HG03095 (cell line): ENCODE data around the gene CDC40.

Source experiments
- ATAC-seq: cut with Tn5 transposase; IDR thresholded peaks from one replicate; pipeline ENCODE4 v1.9.1; 2021; ENCODE audit warnings: moderate library complexity; ENCODE audit not compliant: unreplicated experiment

The CDC40 gene

DNA sequence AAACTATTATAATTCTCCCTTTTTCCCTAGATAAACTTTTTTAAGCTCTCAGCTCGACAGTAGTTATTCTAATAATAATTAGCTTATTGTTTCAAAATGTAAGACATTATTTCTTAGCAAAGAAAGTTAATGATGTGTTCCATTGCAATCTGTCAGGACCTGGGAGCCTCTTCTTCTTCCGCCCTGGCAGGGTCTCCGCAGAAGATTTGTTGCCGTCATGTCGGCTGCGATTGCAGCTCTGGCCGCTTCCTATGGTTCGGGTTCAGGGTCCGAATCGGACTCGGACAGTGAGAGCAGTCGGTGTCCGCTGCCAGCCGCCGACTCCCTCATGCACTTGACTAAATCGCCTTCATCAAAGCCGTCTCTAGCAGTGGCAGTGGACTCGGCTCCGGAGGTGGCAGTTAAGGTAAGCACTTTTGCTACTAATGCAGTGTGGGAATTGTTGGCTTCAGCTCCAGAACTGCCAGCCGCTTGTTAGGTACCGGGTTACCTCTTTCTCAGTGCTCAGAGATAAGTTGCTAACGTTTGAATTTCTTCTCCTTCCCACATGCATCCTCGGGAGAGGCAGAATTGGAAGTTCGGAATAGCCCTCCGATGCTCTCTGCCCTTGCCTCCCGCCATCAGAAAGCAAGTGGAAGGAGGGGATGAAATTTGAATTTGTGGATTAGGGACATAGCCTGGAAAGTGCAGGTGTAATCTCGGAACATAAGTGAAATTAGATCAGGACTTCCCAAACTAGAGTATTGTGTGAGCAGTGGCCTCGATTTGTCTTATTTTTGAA is at the start of gene CDC40:
CDC40 (plus strand) TSS at position 200 of the 781 bp plus-strand sequence; CDS start at position 218, 18 bp downstream.
- peak; percentile 46 for ATAC-seq

DNA sequence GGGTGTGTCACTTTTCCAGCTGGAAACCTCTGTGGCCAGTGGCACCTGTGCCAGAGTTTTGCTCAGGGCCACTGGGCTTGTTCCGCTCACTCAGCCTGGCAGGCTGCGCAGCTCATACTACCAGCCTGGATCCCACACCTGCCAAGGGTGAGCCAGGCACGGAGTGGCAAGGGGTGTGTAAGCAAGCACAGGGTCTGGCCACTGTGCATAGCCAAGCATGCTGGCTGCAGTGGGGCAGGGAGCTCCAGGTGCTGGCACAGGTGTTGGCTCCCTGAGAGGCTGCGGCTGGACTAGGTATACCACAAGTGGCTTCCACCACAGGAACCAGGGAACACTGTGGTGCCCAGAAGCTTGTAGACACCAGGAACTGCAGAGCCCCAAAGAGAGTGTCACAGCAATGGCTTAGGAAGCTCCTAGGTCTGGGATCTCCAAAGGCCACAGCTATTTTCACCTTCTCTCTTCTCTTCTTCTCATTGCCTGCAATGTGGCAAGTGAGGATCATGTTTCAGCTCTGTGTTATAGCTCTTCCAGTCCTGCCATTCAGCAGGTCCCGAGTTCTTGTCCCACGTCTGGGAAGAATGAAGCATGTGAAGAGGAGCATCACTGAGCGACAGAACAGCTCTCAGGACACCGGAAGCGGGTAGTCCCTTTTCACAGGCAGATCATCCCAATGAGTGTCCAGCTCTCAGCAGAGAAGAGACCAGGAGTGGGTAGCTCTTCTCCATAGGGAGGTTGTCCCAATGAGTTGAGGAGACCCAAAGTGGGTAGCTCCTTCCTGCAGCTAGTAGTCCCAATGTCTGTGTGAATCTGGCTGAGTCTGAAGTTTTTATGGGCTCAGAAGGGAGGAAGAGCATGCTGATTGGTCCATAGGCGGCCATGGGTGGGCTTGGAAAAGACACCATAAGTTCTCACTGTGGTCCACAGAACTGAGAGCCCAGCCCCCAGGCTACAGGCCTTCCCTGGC is 42.0 kb upstream of the CDC40 start:
- ATAC-seq, result no peak

DNA sequence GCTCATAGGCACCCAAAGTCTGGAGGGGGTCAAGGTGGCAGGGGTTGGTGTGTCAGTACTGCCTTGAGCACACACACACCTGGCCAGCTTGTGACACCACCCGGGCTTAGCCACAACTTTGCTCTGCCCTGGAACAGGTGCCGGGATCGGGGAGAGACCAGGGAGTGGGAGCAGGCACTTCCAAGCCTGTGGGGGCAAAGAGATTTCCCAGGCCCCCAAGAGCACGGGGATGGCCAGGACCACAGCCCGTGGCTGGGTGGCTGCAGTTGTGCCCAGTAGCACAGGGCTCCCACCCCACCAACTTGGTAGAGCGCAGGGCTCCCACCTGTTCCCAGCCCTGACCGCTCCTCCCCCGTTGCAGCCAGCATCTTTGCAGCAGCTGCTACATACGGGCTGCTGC is 41.2 kb upstream of the CDC40 start:
- no peak for ATAC-seq

DNA sequence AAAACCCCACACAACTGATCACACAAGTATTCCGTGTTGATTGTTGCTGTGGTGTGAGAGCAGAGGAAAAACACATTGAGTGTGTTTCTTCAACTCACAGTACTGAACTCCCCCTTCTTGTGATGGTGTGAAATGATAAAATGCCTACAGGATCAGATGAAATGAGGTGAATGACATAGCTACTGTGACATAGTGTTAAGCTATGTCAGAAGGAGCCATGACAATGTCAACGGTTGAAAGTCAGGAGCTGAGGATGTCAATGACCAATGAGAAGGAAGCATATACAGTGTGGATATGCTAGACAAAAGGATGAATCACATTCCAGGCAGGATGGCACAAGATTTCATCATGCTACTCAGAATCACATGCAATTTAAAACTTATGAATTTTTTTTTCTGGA is 39.6 kb upstream of the CDC40 start:
- ATAC-seq, result no peak

DNA sequence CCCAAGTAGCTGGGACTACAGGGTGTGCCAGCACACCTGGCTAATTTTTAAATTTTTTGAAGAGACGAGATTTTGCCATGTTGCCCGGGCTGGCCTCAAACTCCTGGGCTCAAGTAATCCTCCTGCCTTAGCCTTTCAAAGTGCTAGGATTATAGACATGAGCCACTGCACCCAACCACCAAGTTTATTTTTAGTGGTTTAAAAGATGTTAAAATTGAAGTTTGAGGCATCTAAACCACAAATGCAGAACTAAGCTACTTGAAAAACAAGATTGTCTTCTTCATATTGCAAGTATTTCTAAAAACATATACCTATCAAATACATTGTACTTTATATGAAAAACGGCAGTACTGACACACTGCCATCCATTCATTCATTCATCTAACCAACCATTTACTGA is 32.4 kb upstream of the CDC40 start:
- no peak for ATAC-seq

DNA sequence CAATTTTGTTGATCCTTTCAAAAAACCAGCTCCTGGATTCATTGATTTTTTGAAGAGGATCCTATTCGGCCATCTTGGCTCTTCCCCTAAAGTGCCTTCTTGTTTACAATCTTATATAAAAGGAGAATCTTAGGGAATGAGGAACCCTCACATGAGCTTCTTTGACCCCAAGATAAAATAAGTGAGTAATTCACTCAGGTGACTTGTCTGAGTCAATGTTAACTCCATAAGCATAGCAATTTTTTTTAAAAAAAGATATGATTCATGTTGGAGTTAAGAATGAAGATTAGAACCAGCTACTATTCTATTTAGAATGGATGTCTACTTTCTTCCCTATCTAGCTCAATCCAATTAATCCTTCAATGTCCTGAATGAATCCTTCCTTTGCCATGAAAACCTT is 21.7 kb upstream of the CDC40 start:
- no peak for ATAC-seq

DNA sequence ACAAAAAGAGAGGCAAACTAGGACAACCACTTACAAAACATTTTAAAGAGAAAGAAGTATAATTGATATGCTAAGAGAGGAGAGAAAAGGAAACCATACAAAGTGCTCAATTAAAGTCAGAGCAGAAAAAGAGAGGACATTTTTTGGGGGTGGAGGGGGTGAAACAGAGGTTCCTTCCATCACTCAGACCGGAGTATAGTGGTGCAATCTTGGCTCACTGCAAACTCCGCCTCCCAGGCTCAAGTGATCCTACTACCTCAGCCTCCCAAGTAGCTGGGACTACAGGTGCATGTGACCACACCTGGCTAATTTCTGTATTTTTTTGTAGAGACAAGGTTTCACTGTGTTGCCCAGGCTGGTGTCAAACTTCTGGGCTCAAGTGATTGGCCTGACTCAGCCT is 10.1 kb upstream of the CDC40 start:
- no peak for ATAC-seq

DNA sequence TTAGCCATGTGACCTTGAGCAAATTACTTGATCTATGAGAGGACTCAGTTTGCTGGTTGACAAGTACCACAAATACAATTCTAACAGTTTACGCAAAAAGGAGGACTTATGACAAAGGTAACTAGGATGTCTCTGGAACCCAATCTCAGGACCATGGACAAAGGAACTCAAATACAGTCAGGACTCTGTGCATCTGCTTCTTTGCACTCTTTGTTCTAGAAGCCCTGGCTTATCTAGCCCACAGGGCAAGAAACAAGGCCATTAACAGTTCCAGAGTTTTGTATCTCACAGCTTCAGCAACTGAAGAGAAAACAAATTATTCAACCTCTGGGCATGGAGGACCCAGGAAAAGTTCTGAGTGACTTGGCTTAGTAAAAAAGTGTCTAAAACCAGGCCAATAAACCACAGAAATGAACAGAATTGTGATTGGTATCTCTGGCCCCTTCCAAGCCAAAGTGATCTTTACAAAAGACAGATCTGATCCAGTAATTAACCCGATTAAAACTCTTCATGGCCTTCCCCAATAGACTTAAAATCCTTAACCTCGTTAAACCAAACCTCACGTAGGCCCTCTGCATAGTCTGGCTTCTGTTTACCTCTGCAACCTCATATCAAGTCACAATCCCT is 6.6 kb upstream of the CDC40 start:
- ATAC-seq, result no peak

DNA sequence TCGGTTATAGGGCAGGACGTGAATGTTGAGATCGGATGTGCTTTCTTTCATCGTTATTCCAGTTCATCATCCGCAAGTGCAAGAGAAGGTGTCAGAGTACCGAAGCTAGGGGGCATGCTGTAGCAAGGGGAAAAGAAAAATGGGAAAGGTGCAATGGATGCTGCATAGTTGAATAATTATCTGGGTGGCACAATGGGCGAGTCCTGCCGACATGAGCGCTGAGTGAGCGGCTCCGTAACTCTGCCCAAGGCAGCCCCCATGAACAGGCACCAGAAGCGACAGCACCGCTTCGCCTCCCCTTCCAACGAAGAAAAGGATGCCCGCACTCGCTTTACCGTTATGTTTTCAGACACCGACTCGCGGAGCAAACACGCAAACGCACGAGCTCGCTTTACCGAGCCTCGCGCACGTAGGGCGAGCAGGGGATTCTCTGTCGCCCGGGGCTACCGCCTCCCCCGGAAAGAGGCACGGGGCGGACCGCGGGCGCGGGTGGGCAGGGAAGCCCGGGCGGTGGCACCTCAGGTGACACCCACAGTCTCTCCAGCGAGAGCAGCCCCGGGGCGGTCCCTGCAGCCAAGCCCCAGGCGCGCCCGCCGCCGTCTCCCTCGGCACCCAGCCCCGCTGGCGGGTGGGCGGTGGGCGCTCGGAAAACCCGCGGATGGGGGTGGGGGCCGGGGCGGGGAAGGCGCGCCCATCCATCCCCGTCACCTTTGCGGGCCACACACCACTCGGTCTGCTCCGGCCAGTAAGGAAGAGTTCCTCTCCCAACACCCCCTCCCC is 1.4 kb upstream of the CDC40 start:
- no peak for ATAC-seq

DNA sequence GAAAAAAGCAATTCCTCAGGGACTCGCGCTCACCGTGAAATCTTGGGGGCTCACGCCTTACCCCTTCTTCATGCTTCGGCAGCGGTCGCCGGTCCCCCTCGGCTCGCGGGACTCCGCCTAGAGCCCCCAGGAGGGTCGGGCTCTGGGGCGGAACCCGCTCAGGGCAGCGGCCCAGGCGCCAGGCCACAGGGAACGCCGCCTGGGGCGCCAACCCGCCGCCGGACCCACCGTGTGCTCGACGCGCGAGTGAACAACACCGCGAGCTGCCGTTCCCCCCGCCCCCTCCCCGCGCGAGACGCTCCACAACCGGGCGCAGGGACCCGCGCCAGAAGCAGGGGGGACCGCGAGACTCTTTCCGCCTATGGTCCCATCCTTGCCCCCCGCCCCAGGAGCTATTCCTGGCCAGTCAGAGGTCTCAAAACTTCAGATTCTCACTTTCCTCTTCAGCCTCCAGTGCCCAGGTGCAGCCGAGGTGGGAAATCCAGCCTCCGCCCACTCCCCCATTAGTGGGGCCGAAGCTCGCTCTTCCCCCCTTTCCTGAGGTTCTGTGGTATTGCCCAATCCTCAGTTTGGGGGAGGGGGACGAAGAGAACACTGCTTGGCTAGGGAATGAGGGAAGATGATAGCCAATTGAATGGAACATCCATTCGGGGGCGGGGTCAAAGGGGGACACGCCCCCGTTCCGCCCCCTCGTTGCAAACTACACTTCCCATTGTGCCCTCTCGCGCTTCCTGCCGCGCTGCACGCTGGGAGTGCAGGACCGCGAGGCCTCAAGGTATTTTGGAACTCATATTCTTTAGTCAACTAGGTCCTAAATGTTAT is 610 bp upstream of the CDC40 start, which contains the start of gene WASF1:
WASF1 (minus strand) TSS at position 265 of the 822 bp plus-strand sequence. CDS start 52,069 bp downstream, outside the sequence.
- ATAC-seq, result peak; percentile 78

DNA sequence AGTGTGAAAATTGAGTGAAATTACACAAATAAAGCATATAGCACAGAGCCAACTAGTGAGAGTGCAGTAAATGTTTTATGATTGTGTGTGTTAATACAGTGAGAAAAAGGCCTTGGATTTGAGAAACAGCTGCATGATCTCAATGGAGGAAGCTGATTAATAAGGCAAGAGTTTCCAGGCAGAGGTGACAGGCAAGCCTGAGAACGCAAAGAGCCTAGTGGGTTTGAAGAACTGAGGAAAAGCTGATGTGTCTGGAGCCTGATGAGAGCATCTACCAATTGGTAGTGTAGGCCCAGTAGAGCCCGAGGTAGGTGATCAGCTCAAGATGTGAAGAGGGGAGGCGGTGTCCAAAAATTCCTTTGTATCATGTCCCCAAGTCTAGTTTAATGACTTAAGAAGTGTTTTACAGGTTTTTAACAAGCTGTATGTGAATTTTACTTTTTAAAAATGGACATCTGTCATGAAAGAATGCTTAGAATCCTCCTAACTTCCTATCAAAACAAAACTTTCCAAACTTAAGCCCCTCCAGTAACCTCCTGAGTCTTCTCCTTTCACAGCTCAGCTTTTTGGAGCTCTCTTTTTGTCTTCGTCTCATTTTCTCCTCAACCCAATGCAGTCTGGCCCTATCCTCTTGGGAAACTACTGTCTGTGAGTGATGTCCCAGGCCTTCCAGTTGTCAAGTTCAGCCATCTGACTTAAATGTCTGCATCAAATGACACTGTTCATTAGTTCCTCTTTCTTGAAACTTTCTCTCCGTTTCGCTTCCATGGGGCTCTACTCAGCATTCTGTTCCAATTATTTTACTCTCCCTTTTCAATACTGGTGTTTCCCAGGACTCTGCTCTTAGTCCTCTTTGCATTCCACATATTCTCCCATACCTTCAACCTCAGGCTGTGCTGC is 1.2 kb downstream of the CDC40 start:
- peak; percentile 20 for ATAC-seq

DNA sequence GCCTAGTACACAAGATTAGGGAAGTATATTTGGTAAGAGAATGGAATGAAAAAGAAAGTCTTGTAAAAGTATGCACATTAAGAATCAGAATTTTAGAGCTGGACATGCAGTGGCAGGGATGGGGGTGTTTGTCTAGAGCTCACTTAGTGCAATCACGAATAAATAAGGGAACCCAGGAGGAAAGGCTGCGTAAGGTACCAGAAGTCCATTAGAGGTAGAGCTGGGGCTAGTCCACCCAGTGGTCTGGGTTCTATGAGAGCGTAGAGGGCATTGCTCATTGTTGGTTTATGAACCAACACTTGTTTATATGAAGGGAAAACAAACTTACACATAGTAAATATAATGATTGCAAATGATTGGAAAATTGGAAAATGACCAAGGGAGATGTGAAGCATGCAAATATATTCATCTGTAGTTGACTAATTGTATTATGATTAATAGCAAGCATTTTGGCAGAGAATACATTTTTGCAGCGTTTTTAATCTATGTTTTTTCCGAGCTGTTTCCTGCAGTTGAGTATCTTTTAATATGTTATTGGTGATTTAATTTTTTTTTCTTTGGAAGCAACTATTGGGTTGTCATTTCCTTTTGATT is 3.2 kb downstream of the CDC40 start:
- no peak for ATAC-seq

DNA sequence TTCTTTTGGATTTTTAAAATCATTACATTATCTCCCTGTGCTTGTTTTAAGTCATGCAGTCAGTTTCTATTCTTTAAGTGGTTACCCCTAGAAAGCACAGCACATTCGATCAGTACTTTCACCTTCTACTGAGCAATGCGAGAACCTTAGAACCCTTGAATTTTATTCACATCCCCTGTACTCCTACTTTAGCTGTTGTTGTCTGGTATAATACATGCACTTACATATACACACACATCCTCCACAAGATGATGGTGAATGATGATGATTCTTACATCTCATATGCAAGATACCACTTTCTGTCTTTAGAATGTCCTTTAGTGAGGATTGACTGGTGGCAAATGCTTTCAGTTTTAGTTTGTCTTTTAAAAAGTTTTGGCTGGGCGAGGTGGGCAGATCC is 5.7 kb downstream of the CDC40 start:
- peak; percentile 57 for ATAC-seq

DNA sequence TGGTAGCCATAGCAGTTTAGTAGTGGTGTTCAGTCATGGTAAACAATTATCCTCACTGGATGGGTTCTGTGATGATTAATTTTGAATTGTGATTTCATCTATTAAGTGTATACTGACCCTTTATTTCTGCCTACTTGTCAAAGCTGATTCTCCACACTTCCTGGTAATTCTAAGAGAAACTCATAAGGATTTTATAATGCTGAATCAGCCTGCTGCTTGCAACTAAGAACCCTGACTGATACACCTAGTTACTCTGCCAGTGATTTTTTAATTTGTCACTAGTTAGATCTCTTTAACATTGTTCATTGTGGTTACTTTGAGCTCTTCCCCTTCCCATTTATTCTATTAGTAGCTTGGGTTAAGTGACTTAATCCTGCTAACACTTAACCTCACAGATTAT is 8.6 kb downstream of the CDC40 start:
- no peak for ATAC-seq

DNA sequence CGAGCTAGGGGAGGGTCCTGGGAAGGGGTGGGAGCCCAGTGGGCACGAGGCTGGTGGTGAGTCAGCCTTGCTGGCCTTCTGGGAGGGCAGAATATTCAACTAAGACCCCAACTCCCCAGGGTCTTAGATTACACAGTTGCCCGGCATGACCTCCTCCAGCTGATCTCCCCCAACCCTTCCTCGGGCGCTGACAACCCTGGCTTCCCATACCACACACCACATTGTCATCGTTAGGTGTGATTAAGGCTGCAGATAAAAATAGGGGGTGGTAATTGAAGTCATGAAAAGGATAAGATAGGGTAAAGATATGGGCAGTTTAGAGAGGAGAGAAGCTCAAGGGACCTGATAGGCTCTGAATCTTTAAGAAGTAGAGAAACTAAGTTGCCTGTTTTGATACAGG is 10.5 kb downstream of the CDC40 start:
- ATAC-seq, result no peak

DNA sequence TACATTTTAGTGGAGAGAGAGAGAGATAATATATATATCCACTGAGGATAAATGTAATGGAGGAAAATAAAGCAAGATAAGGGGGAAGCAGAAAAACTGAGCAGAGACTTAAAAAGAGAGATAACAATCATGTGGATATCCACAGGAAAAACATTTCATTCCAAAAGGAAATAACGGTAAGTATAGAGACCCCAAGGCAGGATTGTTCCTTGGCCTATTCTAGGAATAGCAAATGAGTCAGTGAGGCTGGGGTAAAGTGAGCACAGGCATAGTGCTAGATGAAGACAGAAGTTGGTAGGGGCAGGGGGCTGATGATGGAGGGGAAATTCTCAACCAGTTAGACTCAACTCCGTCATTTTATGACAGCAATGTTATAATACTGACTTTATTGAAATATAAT is 11.2 kb downstream of the CDC40 start:
- ATAC-seq, result no peak

DNA sequence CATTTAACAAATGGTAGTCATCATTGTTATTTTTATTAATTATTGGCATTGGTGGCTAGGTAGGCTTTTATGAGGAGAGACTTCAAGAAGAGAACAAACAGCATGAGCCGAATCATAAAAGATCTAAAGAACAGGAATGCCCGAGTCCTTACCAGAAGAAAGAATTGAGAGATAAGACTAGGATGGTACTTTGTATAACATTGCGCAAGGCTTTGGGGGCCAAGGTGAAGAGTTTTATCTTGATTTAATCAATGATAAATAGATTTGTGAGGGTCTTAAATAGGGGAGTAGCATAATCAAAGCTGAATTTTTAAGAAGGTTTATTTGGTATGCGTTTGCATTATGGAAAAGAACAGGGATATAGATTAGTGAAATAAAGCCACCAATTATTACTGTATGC is 15.4 kb downstream of the CDC40 start:
- ATAC-seq, result no peak

DNA sequence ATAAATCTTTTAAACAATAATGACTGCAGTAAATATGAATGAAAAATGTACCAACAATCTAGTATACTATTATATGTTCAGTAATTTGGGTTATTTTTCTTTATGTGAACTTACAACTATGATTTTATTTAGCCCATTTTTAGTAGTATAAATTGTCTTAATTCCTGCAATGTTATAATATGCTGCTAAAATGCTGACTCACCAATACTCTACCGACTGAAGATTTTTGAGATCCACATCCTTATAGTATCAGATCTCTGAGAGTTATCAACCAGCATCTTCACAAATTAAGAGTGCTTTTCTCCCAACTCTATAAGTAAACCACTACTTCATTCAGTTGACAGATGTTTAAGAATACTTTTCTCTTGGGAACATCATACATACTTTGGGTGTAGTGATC is 16.6 kb downstream of the CDC40 start:
- no peak for ATAC-seq
